SJCRH30 (cell line): ENCODE results near the gene YJU2. TPM values are rescaled to one million over a fixed set of nuclear protein-coding genes. Genes with fewer than 3 reads are reported as not detected.
"Not testable (repeated sequence)": the region's sequence is repeated elsewhere in the genome, so short reads cannot be mapped to it uniquely, and the experiment has no call there.

ENCODE experiments used
- DNase-seq, 2 experiments: peaks; one replicate each; pipeline ENCODE4 v3.0.0-alpha.2; 2015 to 2020
- H3K27ac ChIP-seq: fragments of 250-450 bp; sonication (Bioruptor Pico); 2 replicates; pipeline ENCODE4 v1.5.1; 2020; ENCODE audit warnings: mild to moderate bottlenecking, moderate library complexity
- H3K27me3 ChIP-seq: fragments of 250-450 bp; sonication (Bioruptor Pico); 2 replicates; pipeline ENCODE4 v1.5.1; 2020; ENCODE audit warnings: mild to moderate bottlenecking, moderate library complexity
- H3K36me3 ChIP-seq: fragments of 250-450 bp; sonication (Bioruptor Pico); 2 replicates; pipeline ENCODE4 v1.5.1; 2020; ENCODE audit warnings: mild to moderate bottlenecking, moderate library complexity
- H3K4me1 ChIP-seq: fragments of 250-450 bp; sonication (Bioruptor Pico); 2 replicates; pipeline ENCODE4 v1.5.1; 2020; ENCODE audit warnings: mild to moderate bottlenecking, moderate library complexity
- H3K4me3 ChIP-seq: fragments of 250-450 bp; sonication (Bioruptor Pico); 2 replicates; pipeline ENCODE4 v1.5.1; 2020; ENCODE audit warnings: mild to moderate bottlenecking, moderate library complexity
- H3K9me3 ChIP-seq: fragments of 250-450 bp; sonication (Bioruptor Pico); replicated peaks from 2 replicates; pipeline ENCODE4 v1.5.1; 2020; ENCODE audit warnings: mild to moderate bottlenecking, moderate library complexity
- total RNA-seq: library from RNA; depleted of rRNA; stranded (reverse); fragments of >200 nt; shearing (Covaris generic); gene quantifications from 2 replicates; pipeline ENCODE4 v1.2.3, GENCODE V29; 2014

YJU2 gene
- total RNA-seq, 1 experiment from 2014 or later = 14.7 TPM

- Histone ChIP-seq H3K36me3 (no peaks in the 10 kb centered on the region), H3K4me3 (no peak overlapping the region), H3K27ac (no peak overlapping the region), H3K27me3 (no peaks in the 10 kb centered on the region; the same call in 1 of the 2 replicates), H3K9me3 (no peaks in the 10 kb centered on the region), H3K4me1 (no peaks in the 10 kb centered on the region)
- no peak for DNase-seq
These were observed 12.0 kb upstream of the YJU2 start for GRCh38 chr19:4234862-4235201.

- not testable (repeated sequence) for H3K4me1 ChIP-seq, H3K27ac ChIP-seq, H3K9me3 ChIP-seq
These were observed 9.4 kb upstream of the YJU2 start for GRCh38 chr19:4237510-4237909.

GRCh38 chr19:4238831-4239230 lies 8.0 kb upstream of the YJU2 start:
- H3K4me3 ChIP-seq = no peak overlapping the region
- H3K4me1 ChIP-seq = no peaks in the 10 kb centered on the region
- H3K36me3 ChIP-seq = no peaks in the 10 kb centered on the region
- no peak overlapping the region for H3K27ac ChIP-seq
- no peaks in the 10 kb centered on the region; the same call in 1 of the 2 replicates for H3K27me3 ChIP-seq
- DNase-seq = no peak
- no peaks in the 10 kb centered on the region; the same call in 1 of the 2 replicates for H3K9me3 ChIP-seq

More at GRCh38 chr19:4237510-4237909, 9.4 kb upstream of the YJU2 start:
- H3K4me3 ChIP-seq, DNase-seq, H3K36me3 ChIP-seq, H3K27me3 ChIP-seq: not testable (repeated sequence)

GRCh38 chr19:4241824-4242430 lies 5.0 kb upstream of the YJU2 start:
- DNase-seq = no peak
- Histone ChIP-seq H3K4me1 (0 out of 2 replicates have a peak, but pooled peaks cover 3% of the 10 kb centered on the region), H3K36me3 (no peaks in the 10 kb centered on the region), H3K4me3 (no peak overlapping the region), H3K27ac (no peak overlapping the region), H3K9me3 (no peaks in the 10 kb centered on the region; the same call in 1 of the 2 replicates), H3K27me3 (no peaks in the 10 kb centered on the region)

GRCh38 chr19:4245938-4246337 lies 942 bp upstream of the YJU2 start:
- H3K27ac ChIP-seq, H3K27me3 ChIP-seq, DNase-seq, H3K36me3 ChIP-seq, H3K9me3 ChIP-seq, H3K4me3 ChIP-seq, H3K4me1 ChIP-seq: not testable (repeated sequence)

GRCh38 chr19:4256563-4256962 lies 9.7 kb downstream of the YJU2 start:
- Histone ChIP-seq H3K4me3 (no peak overlapping the region), H3K27me3 (no peaks in the 10 kb centered on the region), H3K9me3 (no peaks in the 10 kb centered on the region), H3K36me3 (peaks cover 38% of the 10 kb centered on the region), H3K4me1 (no peaks in the 10 kb centered on the region), H3K27ac (no peak overlapping the region)
- DNase-seq = no peak

- Histone ChIP-seq H3K27me3 (no peaks in the 10 kb centered on the region), H3K27ac (no peak overlapping the region), H3K4me1 (no peaks in the 10 kb centered on the region), H3K9me3 (no peaks in the 10 kb centered on the region), H3K4me3 (no peak overlapping the region), H3K36me3 (peaks cover 33% of the 10 kb centered on the region)
- no peak for DNase-seq
These were observed 10.1 kb downstream of the YJU2 start for GRCh38 chr19:4257025-4257424.

- no peak overlapping the region for H3K4me3 ChIP-seq
- no peaks in the 10 kb centered on the region for H3K4me1 ChIP-seq
- peaks cover 27% of the 10 kb centered on the region for H3K36me3 ChIP-seq
- H3K27me3 ChIP-seq = no peaks in the 10 kb centered on the region
- H3K27ac ChIP-seq = no peak overlapping the region
- no peak for DNase-seq
- H3K9me3 ChIP-seq = no peaks in the 10 kb centered on the region
These were observed 11.3 kb downstream of the YJU2 start for GRCh38 chr19:4258181-4258580.

- Histone ChIP-seq H3K36me3 (peaks cover 4% of the 10 kb centered on the region; the same call in 1 of the 2 replicates), H3K4me1 (no peaks in the 10 kb centered on the region), H3K4me3 (no peak overlapping the region)
These were observed 13.8 kb downstream of the YJU2 start for GRCh38 chr19:4260613-4261191.

GRCh38 chr19:4264812-4265211 lies 17.9 kb downstream of the YJU2 start:
- Histone ChIP-seq H3K27me3 (no peaks in the 10 kb centered on the region), H3K36me3 (peaks cover 2% of the 10 kb centered on the region; the same call in 1 of the 2 replicates), H3K9me3 (no peaks in the 10 kb centered on the region), H3K4me3 (no peak overlapping the region), H3K4me1 (no peaks in the 10 kb centered on the region), H3K27ac (no peak overlapping the region)
- DNase-seq = no peak

More at GRCh38 chr19:4260613-4261191, 13.8 kb downstream of the YJU2 start:
- Histone ChIP-seq H3K27me3 (no peaks in the 10 kb centered on the region), H3K9me3 (no peaks in the 10 kb centered on the region), H3K27ac (no peak overlapping the region)
- no peak for DNase-seq

GRCh38 chr19:4266253-4267000 lies 19.5 kb downstream of the YJU2 start:
- H3K9me3 ChIP-seq = no peaks in the 10 kb centered on the region
- no peak overlapping the region for H3K4me3 ChIP-seq
- H3K27me3 ChIP-seq = no peaks in the 10 kb centered on the region
- H3K4me1 ChIP-seq = no peaks in the 10 kb centered on the region
- no peak for DNase-seq
- peaks cover 3% of the 10 kb centered on the region for H3K36me3 ChIP-seq
- no peak overlapping the region for H3K27ac ChIP-seq

- Histone ChIP-seq H3K9me3 (no peaks in the 10 kb centered on the region), H3K36me3 (peaks cover 7% of the 10 kb centered on the region), H3K4me1 (no peaks in the 10 kb centered on the region), H3K4me3 (no peak overlapping the region), H3K27me3 (no peaks in the 10 kb centered on the region), H3K27ac (no peak overlapping the region)
- peak; percentile 75 to 85 for DNase-seq
These were observed 20.4 kb downstream of the YJU2 start for GRCh38 chr19:4267101-4267900.

GRCh38 chr19:4267901-4268815 lies 21.3 kb downstream of the YJU2 start:
- no peak overlapping the region for H3K27ac ChIP-seq
- no peaks in the 10 kb centered on the region for H3K27me3 ChIP-seq
- H3K4me1 ChIP-seq = no peaks in the 10 kb centered on the region
- peaks cover 7% of the 10 kb centered on the region for H3K36me3 ChIP-seq
- no peaks in the 10 kb centered on the region for H3K9me3 ChIP-seq
- no peak for DNase-seq
- H3K4me3 ChIP-seq = no peak overlapping the region

- H3K9me3 ChIP-seq = no peaks in the 10 kb centered on the region
These were observed 22.0 kb downstream of the YJU2 start for GRCh38 chr19:4268816-4269430.

More at GRCh38 chr19:4268816-4269430, 22.0 kb downstream of the YJU2 start:
- Histone ChIP-seq H3K36me3 (peaks cover 7% of the 10 kb centered on the region), H3K4me1 (no peaks in the 10 kb centered on the region), H3K27me3 (no peaks in the 10 kb centered on the region), H3K27ac (no peak overlapping the region), H3K4me3 (no peak overlapping the region)
- no peak for DNase-seq
